GM21381 (cell line): Measurements from ENCODE around the gene FOXN3.
"Not testable (repeated sequence)": the region's sequence is repeated elsewhere in the genome, so short reads cannot be mapped to it uniquely, and the experiment has no call there.

Experiments used
- ATAC-seq: cut with Tn5 transposase; IDR thresholded peaks from one replicate; pipeline ENCODE4 v1.9.1; 2021; ENCODE audit warnings: mild to moderate bottlenecking, moderate library complexity; ENCODE audit not compliant: unreplicated experiment

FOXN3 gene

GRCh38 chr14:89309670-89310177, 107.3 kb downstream of the FOXN3 start:
- ATAC-seq: no peak

DNA sequence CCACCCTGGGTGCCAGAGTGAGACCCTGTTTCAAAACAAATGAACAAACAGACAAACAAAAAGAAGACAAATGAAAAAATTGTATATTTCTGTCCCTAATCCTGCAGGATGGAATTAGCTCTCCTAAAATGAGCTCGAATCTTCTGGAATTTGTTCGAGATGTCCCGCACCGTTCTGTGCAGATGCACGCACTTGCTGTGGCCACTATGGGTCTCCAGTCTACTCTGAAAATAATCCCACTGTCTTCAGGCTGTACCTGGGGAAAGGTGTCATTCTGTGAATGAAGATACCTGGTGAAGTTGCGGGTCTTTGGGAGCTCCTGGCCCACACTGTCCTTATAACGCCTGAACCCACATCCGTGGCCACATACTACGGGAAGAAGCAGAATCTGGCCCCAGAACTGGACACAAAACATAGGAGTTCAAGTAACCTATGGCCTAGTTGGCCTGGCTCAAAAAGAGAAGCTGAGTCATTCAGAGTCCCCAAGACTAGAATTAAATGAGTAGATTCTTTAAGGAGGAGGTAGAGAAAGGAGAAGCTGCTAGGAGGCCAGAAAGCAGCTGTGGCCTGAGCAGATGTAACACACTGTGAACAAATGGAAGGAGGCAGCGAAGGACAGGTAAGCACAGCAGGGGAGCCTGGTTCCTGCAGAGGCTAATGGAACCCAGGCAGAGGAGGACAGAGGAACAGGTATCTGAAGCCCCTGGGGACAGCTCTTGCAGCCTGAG, 108.6 kb downstream of the FOXN3 start:
- ATAC-seq: no peak

DNA sequence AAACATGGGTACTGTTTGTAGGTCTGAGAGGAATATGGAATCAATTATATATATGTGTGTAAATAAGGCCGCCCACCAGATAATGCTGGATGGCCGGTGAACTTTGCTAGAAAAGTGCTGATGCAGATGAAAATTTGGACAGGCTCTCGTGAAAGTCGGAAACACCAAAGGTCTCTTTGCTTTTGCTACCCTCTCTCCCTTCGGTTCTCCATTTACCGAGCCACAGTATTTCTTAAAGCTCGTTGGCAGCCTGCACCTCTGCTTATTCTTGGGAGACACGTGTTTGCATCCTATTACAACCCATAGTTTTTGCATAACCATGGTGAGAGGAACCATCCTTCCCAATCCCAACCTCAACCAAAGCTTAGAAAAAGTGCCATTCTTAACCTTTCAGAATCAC, 109.6 kb downstream of the FOXN3 start:
- no peak for ATAC-seq

- ATAC-seq: peak; percentile 46
Measured at GRCh38 chr14:89304972-89305703, 111.9 kb downstream of the FOXN3 start.

DNA sequence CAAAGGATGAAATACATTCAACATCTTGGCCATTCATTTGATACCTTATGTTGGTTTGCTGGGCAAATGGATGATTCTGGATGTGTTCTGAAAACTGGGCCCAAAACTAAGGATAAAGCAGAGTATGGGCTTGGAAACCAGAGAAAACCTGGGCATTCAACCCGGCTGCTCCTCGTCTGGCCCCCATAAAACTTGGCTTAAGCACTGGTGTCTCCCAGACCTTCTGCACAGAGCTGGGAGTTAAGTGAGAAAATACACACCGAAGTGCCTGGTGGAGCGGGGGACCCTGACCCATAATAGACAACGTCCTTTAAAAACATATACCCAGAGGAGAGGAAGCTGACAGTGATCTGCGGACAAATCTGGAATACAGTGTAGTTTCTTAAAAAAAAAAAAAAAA, 112.5 kb downstream of the FOXN3 start:
- ATAC-seq: no peak

DNA sequence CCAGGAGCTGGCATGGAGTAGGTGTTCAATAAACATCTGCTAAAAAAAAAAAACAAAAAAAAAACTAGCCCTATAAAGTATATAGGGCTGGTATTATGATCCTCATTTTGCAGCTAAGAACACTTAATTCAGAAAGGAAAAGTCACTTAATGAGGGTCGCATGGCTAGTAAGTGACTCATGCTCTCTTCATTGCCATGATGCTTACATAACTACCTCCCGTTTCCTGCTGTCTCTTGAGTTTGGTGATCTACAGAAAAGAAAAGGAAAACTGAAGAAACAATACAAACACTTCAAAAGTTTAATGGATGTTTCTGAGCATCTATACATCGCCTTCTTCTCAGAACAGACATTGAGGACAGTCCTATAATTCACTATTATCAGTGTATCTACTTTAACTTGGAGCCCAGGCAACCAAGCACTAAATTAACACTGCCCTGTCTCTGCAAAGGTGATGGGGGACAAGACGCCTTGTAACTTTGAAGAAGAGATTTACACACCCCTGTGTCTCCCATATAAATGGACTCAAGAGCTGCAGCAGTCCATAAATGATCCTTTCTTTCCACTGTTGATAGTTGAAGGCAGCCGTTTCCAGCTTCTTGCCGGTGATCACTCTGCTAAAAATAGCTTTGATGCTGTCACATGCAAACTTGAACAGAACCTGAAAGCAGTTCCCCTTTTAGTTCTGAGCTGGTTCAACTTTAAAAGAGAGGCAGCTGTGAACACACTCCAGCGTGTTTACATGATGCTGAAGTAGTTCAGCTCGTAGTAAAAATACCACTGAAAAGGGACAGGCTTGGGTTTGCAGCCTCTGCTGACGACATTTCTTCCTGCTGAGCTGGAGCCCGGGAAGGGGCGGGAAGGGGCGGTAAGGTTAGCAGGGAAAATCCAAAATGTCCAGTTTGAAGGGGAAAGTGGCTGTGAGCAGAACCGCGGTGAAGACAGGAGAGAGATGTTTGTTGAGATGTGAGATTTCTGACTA, 113.3 kb downstream of the FOXN3 start:
- ATAC-seq: peak; percentile 57

- ATAC-seq: no peak
Measured at GRCh38 chr14:89302396-89302950, 114.6 kb downstream of the FOXN3 start.

- ATAC-seq: no peak
Measured at GRCh38 chr14:89299587-89299986, 117.4 kb downstream of the FOXN3 start.

GRCh38 chr14:89298056-89298834, 118.8 kb downstream of the FOXN3 start:
- no peak for ATAC-seq

DNA sequence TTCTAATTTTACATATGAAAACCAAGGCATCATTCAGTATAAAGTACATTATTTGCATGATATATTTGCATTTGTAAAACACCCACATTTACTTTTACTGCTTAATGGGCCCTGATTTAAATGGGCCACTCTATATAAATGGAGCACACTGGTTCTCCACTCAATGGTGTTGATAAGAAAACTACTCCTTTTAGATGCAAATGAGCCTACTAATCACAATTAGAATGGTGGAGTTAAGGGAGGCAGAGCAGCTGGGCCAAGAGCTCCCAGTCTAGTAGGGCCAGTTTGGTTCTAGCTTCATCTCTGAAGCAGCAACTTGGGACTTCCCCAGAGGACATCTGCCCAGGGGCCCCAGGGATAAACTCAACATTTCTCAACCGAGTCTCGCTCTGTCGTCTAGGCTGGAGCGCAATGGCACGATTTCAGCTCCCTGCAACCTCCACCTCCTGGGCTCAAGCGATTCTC, 120.7 kb downstream of the FOXN3 start:
- ATAC-seq: no peak

DNA sequence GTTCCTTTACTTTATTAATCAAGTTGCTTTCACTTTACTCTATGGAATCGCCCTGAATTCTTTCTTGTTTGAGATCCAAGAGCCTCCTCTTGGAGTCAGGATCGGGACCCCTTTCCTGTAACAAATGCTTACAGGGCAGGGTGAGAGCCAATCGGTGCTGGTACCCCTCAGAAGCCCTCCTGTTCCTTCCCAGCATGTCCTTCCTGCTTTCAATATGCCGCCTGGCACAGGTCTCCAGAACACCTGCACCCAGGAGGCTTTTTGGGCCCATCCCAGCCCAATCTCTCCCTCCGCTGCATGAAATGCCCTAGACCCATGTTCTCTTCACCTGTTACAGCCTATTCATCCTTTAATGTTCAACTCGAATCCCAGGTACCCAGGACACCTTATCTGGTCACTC, 122.2 kb downstream of the FOXN3 start:
- no peak for ATAC-seq

- ATAC-seq: not testable (repeated sequence)
Measured at GRCh38 chr14:89294469-89294868, 122.6 kb downstream of the FOXN3 start.

DNA sequence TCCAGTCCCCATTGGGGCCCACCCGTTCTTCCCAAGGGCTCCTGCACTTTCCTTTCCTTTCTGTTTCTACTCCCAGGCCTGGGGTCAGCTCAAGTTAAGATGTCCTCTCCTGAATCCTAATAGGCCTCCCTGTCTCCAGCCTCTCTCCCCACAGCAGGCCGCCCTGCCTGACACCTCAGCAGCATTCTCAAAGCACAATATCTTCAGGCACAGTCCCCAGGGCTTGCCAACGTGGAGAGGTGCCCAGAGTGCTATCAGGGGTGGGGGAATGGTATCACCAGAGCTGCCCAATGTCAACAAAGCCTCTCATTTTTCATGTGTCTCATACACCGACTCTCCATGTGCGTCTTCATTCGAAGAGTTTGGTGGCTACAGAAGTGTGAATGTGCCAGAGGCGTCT, 123.0 kb downstream of the FOXN3 start:
- ATAC-seq: no peak

DNA sequence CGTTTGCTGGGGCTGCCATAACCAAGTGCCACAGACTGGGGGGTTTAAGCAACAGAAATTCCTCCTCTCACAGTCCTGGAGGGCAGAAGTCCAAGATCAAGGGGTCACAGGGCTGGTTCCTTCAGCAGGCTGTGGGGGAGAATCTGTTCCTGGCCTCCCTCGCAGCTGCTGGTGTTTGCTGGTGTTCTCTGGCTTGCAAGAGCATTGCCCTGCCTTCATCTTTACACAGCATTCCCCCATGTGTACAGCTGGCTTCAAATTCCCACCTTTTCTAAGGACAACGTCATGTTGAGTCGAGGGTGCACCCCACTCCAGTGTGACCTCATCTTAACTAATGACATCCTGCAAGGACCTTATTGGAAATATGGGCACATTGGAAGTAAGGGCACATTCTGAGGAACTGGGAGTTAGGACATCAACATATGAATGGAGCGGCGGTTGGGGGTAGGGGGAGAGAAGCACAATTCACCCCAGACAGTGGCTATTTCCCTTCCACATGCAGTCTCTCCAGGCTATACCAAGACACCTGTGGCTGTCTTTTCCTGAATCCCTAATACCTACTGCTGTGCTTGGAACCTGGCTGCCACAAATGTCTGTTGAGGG, 123.6 kb downstream of the FOXN3 start:
- no peak for ATAC-seq

- ATAC-seq: no peak
Measured at GRCh38 chr14:89292579-89293313, 124.3 kb downstream of the FOXN3 start.

DNA sequence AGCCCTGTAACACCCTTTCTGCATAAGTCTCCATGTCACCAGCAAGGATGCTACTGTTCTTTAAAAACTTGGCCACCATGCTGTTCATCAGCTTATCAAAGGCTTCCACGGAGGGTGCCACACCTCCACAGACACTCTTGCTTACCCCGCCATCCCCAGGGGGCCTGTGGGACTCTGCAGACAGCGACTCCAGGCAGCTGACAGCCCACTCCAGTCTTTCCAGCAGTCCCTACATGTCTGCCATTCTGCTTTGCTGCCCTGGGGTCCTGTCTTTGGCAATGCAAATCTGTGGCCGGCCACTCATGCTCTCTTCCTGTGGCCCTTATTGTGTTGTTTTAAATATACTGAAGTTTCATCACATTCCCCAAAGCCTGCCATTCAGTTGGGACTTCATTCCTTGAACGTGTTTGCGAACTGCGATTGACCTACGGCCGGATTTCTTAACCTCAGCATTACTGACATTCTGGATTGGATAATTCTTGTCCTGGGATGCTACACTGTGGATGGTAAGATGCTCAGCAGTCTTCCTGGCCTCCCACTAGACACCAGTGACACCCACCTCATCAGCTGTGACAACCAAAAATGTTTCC, 125.6 kb downstream of the FOXN3 start:
- ATAC-seq: no peak

DNA sequence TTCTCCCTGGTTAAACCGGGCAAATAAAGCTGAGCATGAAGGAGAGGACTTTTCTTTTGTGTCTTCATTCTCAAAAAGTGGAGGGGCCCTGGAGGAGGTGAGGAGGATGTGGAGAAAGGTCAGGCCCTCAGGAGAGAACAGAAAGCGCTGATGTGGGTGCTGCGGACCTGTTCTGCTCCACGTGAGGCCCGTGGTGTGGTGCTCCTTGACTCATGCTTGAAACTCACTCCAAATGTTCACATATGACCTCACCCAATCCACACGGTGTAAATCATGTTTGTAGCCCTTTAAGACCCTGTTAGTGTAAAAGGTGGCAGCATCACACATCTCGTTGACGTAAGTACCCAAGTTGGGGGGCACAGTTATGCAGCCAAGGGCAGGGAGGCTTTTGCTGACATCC, 126.2 kb downstream of the FOXN3 start:
- ATAC-seq: no peak

DNA sequence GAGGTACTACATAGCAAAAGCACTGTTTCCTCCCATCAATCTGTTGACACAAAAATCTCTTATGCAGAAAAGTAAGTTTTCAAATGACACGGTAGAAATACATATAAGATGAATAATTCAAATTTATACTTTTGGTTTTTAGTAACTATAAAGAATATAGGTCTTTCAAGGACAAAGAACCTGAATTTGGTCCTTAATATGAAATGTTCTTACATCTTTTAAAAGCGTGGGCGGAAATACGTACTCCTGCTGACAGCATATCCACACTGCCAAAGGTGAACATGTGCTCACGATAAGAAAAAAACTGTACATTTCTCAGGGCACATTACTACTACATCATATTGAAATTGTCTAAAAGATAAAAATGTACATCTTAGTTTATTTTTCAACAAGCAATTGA, 127.6 kb downstream of the FOXN3 start:
- no peak for ATAC-seq
